Measurements from ENCODE around the gene ABHD2.
"Not testable (repeated sequence)": the region's sequence is repeated elsewhere in the genome, so short reads cannot be mapped to it uniquely, and the experiment has no call there.

Gene ABHD2

DNA sequence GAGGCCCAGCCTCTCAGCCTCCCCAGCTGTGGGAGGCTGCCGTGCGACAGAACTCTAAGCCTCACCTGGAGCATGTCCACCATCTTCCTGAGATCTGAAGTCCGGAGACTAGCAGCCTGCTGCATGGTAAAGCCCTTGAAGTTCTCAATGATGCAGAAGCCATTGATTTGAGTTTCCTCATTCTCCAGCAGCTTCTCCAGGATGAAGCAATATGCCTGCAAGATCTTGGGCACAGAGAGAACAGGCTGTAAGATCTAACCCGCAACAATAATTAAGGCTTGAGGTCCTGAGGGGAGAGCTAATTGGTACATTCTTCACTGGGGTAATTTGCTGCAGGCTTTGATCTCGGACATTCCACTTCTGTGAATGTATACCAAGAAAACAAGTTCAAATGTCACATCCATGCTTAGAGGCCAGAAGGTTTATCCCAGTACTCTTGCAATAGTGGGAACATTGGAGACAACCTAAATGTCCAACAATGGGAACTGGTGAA lies 123.5 kb downstream of the ABHD2 start:
- in situ Hi-C loops (cut with MboI; ENCODE audit: low sequenced_read_pairs): no loop called here

DNA sequence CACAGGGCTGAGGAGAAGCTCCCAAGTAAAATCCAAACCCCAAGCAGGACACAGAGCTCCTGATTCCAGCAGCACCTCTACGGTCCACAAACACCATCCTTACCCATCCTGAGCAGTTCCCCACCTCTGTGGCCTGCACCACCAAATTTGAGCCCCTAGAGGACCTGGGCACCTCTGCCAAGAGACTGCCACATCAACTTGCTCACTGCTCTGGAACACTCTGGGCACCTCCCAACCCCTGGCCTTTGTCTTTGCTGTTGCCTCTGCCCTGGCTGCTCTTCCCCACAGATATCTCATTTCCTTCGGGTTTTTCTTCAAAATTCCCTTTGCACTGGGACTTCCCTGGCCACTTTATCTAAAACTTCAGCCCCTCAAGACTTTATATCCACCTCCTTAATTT lies 127.4 kb downstream of the ABHD2 start:
- in situ Hi-C loops (cut with MboI; ENCODE audit: low sequenced_read_pairs): no loop called here

DNA sequence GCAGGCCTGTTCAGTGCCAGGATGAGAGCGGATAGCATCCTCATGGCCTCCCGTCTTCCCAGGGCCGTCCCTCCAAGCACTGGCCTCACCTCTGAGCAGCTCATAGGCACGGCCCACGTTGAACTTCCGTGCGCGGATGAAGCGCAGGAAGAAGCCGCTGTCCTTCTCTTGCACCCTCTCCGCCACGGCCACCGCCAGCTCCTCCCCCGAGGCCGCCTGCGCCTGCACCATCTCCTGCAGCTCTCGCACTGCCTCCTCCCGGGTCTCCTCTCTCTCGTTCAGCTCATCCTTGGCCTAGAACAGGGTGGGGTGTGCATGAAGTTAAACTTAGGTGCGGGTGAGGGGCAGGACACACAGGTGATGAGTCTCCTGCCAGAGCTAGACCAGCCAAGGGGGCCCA lies 128.8 kb downstream of the ABHD2 start:
- in situ Hi-C loops (cut with MboI; ENCODE audit: low sequenced_read_pairs): no loop called here

DNA sequence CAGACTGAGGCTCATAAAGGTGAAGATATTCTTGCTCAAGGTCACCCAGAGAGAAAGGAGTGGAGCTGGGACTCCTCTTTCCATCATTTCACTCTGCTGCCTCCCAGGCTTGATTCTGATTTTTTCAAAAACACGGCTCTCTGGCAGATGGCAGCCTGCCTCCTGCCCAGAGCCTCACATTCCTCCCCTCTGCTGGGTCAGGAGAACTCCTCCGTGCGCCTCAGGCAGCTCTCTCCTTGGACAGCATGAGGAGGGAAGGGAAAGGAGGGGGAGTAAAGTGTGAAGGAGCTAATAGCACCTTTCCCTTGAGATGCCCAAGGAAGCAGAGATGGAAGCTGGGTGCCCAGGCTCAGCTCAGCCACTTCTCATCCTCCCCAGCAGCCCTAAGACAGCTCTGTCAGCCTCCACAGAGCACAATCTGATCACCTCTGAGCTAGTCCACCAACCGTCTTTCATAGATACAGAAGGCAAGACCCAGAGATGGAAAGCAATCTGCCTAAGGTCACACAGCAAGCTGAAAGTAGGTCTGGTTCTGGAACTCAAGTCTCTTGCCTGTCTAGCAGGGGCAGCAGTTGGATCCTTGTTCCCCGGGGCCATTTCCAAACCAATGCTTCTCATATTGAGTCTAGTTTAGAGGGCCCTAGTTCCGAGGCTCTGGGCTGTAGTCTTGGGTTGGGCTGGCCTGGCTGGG lies 129.6 kb downstream of the ABHD2 start:
- in situ Hi-C loops (cut with MboI; ENCODE audit: low sequenced_read_pairs): no loop called here

DNA sequence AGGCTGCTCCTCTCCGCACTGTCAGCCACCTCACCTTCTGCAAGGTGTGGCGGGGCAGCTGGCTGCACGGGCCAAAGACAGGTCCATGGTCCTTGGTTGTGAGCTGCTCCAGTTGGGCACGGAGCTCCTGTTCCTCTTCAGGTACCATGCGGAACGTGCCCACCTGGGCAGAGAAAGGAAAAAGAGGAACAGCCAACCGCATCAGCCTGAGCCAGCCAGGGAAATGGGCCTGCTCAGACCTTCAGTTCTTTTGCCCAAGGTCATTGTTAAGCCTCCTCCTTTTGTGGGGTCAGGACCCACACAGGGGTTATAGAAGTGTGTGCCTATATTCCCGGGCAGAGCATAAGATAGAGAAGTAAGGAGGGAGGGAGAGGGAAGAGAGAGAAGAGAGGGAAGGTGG lies 130.3 kb downstream of the ABHD2 start:
- in situ Hi-C loops (cut with MboI; ENCODE audit: low sequenced_read_pairs): no loop called here

DNA sequence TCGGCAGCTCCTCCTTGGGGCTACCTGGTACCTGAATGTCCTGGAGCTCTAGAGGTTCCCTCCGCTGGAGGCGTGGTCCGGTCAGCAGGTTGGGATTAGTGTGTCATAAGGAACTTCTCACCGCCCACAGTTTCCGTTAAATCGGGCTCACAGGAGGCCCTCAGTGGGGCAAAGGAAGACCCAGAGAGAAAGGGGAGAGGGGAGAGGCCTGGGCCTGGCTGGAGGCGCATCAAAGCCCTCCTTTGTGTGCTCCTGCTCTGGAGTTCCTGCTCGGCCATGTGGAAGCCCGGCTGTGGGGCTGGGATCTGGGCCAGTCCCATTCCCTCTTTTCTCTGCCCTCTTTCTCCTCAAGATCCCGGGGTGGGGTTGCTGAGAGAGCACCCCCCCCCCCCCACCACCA lies 133.3 kb downstream of the ABHD2 start, which contains the start of gene RLBP1:
Gene RLBP1 (minus strand): TSS at position 37 of the 400 bp plus-strand sequence. CDS start 2,604 bp downstream, outside the sequence.
- in situ Hi-C loops (cut with MboI; ENCODE audit: low sequenced_read_pairs): no loop called here

DNA sequence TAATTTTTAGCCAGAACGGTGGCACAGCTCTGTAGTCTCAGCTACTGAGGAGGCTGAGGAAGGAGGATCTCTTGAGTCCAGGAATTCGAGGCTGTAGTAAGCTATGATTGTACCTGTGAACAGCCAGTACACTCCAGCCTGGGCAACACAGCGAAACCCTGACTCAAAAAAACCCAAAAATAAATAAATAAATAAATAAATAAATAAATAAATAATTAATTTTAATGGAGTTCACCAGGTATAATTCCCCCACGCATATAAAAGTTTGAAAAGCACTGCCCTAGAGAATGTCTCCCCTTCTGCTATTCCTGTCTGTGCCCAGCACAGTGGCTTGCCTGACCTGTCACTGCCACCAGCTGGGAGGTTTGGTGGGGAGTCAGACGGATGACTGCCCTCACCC lies 137.3 kb downstream of the ABHD2 start:
- in situ Hi-C loops (cut with MboI; ENCODE audit: low sequenced_read_pairs): no loop called here

DNA sequence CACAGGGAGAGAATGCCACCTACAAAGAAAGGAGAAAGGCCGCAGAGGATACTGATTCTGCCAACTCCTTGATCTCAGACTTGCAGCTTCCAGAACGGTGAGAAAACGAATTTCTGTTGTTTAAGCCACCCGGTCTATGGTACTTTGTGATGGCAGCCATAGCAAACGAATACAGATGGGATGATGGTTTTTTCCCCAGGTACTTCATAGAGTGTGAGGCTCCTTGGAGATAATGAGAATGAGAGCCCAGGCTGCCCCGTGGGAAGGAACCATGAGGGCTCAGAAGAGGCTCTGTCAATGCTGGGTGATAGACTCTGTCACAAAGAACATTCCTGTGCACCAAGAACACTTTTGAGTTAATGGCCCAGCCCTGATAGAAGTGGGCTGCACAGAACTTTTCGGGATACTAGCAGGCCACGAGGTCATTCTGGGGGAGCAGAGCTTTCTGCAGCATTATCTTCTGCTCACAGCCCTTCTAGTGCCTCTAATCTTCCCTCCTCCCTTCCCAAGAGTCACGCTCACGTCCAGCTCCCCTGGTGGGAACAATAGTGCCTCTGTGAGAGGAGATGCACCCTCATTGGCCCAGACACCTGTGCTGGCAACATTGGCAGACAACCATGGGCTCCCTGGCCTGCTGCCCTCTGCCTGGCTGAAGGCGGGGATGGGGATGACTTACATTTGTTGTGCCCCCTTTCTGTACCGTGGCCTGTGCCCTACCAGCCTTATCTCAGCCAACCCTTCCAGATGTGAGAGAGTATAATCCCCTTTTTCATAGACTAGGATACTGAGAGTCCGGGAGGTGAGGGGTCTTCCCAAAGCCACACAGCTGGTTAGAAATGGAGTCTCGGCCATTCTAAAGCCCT lies 138.3 kb downstream of the ABHD2 start:
- in situ Hi-C loops (cut with MboI; ENCODE audit: low sequenced_read_pairs): no loop called here

DNA sequence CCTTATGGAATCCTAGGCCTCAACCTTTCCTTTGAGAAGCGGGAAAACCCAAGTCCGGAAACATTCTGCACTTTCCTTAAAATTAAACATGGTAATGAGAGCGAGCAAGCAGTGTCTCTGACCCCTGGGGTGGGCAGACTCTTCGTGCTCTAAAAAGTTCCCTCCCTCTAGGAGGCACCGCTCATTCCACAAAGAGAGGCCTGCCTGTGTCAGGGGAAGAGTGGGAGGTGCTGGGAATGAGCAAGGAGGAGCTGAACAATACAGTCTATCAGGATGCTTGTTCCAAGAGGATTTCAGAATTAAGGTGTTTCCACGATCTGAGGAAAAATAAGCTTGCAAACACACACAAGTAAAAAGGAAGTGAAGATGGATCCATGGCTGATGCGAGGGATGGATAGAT lies 139.2 kb downstream of the ABHD2 start:
- in situ Hi-C loops (cut with MboI; ENCODE audit: low sequenced_read_pairs): no loop called here

DNA sequence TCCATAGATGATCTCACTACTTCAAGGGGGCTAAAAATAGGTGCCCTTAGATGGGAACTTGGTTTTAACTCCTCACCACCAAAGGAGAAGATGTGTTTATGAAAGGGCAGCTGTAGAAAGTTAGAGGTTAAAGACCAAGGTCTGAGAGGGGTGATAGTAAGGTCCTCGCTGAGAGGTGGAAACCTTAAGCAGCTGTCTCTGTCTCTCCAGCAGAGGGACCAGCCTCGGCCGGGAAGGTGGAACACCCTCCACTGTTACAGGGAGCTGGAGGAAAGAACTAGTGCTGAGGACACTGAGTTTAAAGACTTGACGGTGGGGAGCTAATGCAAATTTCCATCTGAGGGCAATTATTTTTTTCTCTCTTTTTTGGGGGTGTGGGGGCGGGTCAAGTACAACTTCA lies 142.0 kb downstream of the ABHD2 start:
- in situ Hi-C loops (cut with MboI; ENCODE audit: low sequenced_read_pairs): no loop called here

DNA sequence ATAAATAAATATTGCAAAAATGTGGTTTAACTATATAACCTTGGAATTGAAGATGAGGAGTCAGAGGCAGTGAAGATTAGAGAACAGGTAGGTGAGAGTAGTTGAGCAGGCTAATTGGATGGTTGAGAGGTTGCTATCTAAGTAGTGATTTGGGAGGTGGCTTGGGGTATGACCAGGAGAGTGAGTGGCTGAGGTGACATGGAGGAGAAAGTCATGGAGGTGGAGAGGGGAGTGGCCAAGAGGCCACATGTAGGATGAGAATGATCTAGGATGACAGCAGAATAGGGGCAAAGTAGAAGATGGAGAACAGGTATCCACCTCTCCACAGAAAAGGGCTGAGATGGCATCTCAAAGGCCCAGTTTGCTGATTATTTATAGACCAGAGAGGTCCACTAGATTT lies 143.6 kb downstream of the ABHD2 start:
- in situ Hi-C loops (cut with MboI; ENCODE audit: low sequenced_read_pairs): no loop called here

DNA sequence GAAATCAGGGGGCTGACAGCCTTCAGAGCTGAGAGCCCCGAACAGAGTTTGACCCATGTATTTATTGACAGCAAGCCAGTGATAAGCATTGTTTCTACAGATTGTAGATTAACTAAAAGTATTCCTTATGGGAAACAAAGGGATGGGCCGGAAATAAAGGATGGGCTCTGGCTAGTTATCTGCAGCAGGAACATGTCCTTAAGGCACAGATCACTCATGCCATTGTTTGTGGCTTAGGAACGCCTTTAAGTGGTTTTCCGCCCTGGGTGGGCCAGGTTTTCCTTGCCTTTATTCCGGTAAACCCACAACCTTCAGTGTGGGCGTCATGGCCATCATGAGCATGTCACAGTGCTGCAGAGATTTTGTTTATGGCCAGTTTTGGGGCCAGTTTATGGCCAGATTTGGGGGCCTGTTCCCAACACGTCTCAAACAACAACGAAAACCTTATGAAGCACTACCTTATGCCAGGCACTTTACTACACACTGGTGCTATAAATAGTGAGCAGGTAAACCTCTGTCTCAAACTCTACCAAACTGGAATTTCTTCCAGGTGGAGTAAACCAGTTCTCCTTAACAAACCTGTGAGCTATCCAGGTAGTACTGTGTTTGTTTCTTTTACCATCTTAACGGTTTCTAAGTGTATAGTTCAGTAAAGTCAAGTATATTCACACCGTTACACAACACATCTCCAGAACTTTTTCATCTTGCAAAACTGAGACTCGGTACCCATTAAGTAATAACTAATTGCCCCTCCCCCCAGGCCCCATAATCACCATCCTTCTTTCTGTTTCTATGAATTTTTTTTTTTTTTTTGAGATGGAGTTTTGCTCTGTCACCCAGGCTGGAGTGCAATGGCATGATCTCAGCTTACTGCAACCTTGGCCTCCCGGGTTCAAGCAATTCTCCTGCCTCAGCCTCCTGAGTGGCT lies 151.9 kb downstream of the ABHD2 start:
- in situ Hi-C loops (cut with MboI; ENCODE audit: low sequenced_read_pairs): not testable (repeated sequence)

DNA sequence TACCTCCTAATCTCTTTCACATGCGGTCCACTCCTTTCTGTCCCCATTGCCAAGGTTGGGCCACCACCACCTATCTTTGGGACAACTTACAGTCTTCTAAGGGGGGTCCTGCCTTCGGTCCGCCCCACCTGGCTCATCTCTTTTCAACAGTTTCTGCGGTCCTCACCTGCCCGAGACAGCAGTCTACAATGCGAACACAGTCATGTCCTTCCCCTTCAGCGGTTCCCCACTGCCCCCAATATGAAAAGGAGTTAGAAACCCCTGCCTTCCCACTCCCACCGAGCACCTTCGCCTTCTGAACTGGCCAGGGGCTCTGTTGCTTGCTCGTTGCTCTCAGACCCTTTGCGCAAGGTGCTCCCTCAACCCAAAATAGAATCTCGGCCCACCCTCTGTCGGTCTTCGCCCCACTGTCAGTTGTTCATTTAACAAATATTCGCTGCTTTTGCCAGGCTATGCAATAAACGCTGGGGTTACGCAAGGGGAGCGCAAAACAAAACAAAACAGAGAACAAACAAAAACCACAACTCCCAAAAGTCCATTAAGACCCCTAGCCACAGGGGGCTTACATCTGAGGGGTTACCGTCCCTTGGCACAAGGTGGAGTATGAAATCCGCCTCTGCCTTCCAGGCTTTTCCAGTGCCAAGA lies 154.9 kb downstream of the ABHD2 start:
- in situ Hi-C loops (cut with MboI; ENCODE audit: low sequenced_read_pairs): no loop called here

DNA sequence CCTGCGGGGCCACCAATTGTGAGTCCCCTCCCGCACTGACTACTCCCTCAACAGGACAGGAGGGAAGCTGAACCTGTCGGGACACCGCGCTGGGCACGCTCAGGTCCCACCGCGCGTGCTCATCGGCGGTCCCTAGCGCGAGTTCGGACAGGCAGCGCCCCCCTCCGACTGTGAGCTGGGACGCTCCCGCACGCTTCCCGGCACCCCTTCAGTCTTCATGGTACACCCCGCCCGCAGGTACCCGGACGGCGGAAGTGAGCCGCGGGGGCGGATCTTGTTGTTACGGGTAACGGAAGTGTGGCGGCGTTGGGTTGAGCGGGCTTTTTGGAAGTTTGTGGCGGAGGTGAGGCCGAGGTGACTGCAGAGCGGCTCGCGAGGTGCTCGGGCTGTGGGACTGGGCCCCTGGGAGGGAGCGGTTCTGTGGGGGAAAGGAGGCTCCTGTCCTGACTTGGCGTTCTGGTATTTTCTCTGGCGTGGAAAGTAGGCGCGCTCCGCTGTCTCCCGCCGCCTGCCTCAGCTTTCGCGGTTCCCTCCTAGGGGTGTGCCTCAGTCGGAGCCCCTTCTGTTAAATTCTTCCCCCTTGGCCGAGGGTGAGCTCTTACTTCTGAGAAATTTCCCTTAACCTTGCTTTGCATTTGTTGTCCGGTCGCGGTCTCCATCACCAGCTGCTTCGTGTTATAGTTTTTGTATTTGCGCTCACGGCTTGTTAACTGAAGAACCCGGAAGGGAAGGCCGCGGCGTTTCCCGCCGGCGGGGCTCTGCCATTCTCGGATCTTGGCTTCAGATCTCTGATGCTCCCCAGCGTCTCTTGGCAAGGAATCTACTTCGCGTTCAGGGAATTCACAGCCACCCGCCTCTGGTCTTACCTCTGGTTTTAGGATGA lies 155.7 kb downstream of the ABHD2 start, which contains the start of gene FANCI:
Gene FANCI (plus strand): TSS at position 289 of the 883 bp plus-strand sequence. CDS start 3,669 bp downstream, outside the sequence.
- in situ Hi-C loops (cut with MboI; ENCODE audit: low sequenced_read_pairs): no loop called here

DNA sequence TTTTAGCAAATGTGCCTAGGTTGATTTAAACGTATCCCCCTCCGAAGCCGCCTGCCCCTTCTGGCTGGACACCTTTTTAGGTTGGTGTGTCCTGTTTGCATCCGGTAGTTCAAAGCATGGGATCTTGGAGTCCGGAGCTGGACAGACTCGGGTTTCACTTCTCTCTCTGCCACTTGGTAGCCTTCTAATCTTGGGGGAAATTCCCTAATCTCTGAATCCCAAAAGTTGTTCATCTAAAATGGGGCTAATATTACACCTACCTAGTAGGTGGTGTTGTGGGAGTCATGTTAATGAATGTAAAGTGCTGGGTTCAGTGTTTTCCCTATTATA lies 156.3 kb downstream of the ABHD2 start:
- in situ Hi-C loops (cut with MboI; ENCODE audit: low sequenced_read_pairs): no loop called here

DNA sequence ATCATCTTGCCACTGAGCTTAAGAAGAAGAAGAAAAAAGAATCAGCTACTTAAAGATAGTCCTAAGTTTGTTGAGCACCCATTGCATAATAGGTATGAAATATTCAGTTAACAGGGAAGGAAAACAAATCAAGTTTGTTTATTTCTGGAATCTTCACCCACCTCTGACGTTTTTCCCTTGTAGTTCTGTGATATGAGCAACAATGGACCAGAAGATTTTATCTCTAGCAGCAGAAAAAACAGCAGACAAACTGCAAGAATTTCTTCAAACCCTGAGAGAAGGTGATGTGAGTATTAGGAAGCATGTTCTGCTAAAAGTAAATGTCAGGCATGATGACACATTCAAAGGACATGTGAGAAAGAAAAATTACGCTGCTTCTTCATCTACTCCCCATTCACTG lies 159.2 kb downstream of the ABHD2 start:
- in situ Hi-C loops (cut with MboI; ENCODE audit: low sequenced_read_pairs): no loop called here

DNA sequence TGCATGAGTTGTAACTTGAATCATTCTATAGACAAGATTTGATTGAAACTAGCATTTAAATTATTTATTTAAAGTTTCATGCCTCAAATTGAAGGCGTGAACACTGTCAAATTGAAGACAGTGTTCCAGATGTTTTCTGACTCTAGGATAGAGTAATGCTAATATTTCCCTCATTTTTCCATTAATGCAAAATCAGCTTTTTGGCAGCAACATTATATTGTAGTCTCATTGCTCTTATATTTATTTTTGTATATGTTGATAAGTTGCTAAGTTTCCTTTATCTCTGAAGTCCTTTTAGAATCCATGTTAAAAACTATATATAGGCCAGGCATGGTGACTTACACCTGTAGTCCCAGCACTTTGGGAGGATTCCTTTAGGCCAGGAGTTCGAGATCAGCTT lies 160.3 kb downstream of the ABHD2 start:
- in situ Hi-C loops (cut with MboI; ENCODE audit: low sequenced_read_pairs): no loop called here

DNA sequence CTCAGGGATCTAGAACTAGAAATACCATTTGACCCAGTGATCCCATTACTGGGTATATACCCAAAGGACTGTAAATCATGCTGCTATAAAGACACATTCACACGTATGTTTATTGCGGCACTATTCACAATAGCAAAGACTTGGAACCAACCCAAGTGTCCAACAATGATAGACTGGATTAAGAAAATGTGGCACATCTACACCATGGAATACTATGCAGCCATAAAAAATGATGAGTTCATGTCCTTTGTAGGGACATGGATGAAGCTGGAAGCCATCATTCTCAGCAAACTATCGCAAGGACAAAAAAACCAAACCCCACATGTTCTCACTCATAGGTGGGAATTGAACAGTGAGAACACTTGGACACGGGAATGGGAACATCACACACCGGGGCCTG lies 161.9 kb downstream of the ABHD2 start:
- in situ Hi-C loops (cut with MboI; ENCODE audit: low sequenced_read_pairs): not testable (repeated sequence)

Data from HL-60/S4 (cell line).